D721Med (cell line): ENCODE data around the gene WNT2B.

Source experiments
- DNase-seq: peaks from one replicate; pipeline ENCODE4 v3.0.0; 2011; ENCODE audit warnings: low spot score; ENCODE audit not compliant: insufficient read length
- FAIRE-seq: peaks from 2 replicates; lab custom pipeline; 2011; peaks lifted over from hg19 to GRCh38; lab: Jason Lieb, UNC
- TF ChIP-seq, protein P1 (sequence below): IDR thresholded peaks from 2 replicates; pipeline ENCODE4 v1.5.1; 2012; ENCODE audit warnings: mild to moderate bottlenecking, control low read depth; ENCODE audit not compliant: insufficient read depth; ENCODE audit errors: missing control alignments

The WNT2B gene

DNA sequence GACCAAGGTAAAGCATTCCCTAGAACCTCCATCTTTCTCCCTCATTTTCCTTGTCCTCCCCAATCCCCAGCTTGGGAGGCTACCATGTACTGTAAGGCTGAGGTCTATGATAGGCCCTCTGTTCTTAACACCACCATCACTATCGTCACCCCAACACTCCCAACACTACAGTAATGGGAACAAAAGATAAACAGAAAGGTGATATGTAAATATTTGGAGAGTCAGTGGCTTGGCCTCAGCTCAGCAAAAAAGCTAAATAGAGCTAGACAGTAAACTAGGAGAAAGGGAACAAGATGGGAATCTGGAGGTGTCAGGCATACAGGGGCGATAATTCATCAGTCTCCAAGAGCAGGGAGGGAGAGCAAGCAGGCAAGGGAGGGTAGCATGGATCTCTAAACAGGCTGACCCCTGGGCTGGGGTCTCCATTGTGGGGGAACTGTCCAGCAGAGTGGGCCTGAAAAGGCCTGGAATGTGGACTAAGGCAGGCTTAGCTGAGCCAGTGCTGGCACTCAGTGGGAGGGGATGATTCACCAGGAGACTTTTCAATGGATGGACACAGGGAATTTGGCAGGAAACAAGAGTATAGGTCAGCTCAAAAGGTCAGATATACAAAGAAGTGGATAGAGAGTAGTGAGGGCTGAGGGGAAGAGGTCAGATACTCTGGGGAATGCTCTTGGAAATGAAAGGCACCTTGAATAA is 6.7 kb downstream of the WNT2B start:
- DNase-seq (no peak), FAIRE-seq (no peak)
- TF ChIP-seq, protein P1, sequence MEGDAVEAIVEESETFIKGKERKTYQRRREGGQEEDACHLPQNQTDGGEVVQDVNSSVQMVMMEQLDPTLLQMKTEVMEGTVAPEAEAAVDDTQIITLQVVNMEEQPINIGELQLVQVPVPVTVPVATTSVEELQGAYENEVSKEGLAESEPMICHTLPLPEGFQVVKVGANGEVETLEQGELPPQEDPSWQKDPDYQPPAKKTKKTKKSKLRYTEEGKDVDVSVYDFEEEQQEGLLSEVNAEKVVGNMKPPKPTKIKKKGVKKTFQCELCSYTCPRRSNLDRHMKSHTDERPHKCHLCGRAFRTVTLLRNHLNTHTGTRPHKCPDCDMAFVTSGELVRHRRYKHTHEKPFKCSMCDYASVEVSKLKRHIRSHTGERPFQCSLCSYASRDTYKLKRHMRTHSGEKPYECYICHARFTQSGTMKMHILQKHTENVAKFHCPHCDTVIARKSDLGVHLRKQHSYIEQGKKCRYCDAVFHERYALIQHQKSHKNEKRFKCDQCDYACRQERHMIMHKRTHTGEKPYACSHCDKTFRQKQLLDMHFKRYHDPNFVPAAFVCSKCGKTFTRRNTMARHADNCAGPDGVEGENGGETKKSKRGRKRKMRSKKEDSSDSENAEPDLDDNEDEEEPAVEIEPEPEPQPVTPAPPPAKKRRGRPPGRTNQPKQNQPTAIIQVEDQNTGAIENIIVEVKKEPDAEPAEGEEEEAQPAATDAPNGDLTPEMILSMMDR, result no peak

DNA sequence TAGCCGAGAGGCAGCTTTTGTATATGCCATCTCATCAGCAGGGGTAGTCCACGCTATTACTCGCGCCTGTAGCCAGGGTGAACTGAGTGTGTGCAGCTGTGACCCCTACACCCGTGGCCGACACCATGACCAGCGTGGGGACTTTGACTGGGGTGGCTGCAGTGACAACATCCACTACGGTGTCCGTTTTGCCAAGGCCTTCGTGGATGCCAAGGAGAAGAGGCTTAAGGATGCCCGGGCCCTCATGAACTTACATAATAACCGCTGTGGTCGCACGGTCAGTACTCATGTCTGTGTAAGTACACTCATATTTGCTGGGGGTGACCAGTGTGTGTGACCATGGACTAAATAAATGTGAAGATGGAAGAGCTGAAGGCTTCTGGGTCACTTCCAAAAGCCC is 7.4 kb downstream of the WNT2B start:
- DNase-seq (no peak), FAIRE-seq (no peak)
- TF ChIP-seq, protein P1, result no peak

DNA sequence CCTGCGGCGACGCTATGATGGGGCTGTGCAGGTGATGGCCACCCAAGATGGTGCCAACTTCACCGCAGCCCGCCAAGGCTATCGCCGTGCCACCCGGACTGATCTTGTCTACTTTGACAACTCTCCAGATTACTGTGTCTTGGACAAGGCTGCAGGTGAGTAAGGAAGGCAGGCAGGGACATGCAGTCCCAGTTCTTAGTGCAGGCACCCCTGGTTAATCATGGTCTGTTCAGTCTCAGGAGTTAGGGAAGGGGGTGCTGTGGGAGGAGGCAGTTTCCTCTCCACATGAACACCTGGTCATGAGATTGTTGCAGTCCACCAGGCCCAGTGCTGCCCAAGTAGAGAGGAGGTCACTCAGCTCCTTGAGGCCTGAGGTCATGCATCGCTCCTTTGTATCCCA is 8.5 kb downstream of the WNT2B start:
- no peak for FAIRE-seq
- TF ChIP-seq, protein P1, result no peak
- no peak for DNase-seq

DNA sequence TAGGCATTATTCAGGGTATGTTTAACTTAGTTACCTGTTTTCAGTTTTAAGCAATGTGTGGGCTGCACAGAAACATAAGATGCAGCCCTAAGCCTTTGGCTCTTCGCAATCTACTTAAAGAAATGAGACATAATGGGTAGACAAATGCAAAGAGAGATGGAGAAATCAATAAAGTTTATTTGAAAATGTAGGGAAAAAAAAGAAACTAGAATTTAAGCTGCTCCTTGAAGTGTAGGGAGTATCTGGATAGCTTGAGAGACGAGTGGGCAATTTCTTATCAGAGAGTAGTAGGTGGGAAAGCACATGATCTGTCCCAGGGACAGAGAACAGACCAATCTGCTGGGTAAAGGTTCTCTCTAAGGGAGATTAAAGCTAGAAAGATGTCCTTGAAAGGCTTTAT is 8.9 kb downstream of the WNT2B start:
- TF ChIP-seq, protein P1, result no peak
- DNase-seq (no peak), FAIRE-seq (no peak)

DNA sequence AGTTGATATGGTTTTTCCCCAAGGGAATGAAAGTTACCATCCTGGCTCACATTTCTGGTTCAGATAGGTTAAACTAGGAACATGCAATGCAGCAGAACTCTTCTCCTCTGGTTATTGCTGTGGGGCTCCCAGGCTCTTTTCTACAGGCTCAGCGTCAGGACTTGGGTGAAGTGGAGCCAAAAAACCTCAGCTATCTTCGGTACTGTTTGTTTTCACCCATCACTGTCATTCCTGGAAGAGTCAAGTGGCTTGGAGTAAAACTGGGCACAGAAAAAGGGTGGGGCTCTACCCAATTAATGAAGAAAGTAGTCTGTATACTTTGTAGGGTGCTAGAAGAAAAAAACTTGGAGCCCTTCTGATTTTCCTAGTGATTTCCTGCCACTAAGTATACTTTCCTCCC is 9.4 kb downstream of the WNT2B start:
- TF ChIP-seq, protein P1, result no peak
- DNase-seq, result no peak
- no peak for FAIRE-seq

DNA sequence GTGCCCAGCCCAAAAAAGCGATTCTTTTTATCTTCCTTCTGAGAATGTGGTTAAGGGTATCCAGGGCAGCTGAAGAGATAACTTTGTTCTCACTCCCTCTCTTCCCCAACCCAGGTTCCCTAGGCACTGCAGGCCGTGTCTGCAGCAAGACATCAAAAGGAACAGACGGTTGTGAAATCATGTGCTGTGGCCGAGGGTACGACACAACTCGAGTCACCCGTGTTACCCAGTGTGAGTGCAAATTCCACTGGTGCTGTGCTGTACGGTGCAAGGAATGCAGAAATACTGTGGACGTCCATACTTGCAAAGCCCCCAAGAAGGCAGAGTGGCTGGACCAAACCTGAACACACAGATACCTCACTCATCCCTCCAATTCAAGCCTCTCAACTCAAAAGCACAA is 11.4 kb downstream of the WNT2B start:
- DNase-seq (no peak), FAIRE-seq (no peak)
- TF ChIP-seq, protein P1, result no peak

DNA sequence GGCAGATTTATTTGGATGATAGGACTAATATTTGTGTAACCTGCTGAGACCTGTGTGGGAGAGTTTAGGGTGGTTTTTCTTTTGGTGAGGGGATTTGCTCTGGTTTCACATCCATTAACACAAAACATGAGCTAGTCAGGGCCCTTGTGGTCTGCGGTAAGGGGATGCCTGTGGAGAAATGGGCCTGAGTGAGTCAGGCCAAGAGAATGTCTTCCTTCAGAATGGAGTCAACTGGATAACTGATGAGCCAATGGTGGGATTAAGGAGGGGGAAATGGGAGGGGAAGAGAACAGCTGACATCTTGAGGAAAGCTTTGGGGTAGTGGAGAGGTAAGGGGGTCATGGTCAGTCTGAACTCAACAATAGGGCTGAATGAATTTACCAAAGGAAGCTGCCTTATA is 13.9 kb downstream of the WNT2B start:
- TF ChIP-seq, protein P1, result no peak
- FAIRE-seq, result no peak
- no peak for DNase-seq
